ENCODE data around the gene FECH.
A peak's percentile ranks its signal among the peaks of the same experiment; 100 is the strongest.
"Not testable (repeated sequence)": the region's sequence is repeated elsewhere in the genome, so short reads cannot be mapped to it uniquely, and the experiment has no call there.

Gene FECH

DNA sequence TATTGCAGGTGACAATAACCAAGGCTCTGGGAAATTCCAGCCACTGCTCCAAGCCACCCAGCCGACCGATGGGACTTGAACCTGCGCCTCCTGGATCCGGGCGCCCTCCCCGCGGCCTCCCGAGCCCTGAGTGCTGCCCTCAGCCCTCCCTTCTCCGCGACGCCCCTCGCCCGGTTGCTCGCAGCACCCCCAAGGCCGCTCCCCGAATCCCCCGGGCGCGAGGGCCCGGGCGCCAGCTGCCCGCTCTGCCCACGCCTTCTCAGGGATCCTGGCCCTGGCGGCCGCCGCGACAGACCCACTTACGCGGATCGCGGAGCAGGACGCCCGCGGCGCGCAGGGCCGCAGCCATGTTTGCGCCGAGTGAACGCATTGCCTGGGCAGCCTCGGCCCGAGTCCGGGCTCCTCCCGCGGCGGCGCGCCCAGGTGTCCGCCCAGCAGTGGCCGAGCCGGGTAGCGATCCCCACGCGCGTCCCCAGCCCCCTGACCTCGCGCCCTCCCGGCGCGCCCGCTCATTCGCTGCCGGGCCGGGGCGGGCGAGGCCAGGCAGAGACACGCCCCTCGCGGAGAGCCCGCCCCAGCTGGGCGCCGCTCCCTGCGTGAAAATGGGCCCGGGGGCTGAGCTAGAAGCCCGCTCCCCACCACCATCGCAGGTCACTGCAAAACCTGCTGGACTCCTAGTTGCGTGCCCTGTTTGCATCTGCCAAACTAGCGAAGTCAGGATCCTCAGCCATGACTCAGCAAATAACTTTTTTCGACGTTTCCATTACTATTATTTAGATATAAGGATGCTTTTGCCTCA, at the start of gene FECH:
Gene FECH (minus strand): TSS at position 452 of the 799 bp plus-strand sequence. CDS start 82 bp downstream, at position 370.
- DNase-seq: peak; percentile 78

GRCh38 chr18:57635003-57635822, 48.7 kb upstream of the FECH start:
- DNase-seq: no peak

DNA sequence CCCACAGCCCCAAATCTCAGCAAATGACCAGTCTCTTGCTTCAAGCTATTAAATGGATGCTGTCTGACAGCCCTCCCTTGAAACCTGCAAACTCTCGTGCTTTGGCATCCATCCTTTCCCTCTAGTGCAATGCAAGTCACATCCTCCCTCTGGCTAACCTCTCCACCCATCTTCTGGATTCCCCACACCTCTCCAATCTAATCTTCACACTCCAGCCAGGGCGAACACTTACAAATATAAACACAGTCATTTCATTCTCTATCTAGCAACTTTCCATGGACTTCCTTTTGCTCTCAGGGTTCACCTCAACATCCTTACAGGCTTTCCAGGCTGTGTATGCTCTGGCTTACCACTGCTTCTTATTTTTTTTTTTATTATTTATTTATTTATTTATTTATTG, 45.2 kb upstream of the FECH start:
- no peak for DNase-seq

- no peak for DNase-seq
Observed at GRCh38 chr18:57630754-57631595, 44.5 kb upstream of the FECH start.

DNA sequence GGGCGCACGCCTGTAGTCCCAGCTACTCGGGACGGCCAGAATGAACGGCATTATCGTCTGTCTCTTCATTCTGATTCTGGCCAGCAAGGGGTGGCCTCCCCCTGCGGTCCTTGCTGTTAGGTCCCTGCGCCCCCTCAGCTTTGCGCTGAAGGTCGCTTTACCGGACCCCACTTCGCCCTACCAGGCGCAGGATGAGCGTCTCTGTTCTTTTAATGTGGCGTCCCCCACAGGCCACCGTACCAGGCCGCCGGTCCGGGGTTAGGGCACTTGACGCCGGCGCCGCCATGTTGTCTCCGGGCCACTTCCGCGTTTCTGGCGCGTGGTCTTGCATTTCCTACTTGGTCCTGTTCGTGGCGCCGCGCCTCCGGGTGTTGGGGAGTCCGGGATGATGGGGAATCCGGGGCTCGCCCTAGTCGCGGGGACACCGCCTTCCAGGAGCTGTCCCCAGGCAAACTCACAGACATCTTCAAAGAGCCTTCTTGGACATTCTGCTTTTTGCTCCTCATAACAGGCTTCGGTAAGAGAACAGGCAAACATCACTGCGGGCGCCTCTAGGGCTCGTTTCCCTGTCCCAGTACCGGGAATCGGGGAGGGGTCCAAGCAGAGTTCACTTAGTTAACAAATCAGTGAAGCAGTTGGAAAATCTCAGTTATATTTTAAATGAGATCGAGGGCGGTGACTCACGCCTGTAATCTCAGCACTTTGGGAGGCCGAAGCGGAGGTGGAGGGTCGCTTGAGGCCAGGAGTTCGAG, 43.7 kb upstream of the FECH start:
- DNase-seq: peak; percentile 95

DNA sequence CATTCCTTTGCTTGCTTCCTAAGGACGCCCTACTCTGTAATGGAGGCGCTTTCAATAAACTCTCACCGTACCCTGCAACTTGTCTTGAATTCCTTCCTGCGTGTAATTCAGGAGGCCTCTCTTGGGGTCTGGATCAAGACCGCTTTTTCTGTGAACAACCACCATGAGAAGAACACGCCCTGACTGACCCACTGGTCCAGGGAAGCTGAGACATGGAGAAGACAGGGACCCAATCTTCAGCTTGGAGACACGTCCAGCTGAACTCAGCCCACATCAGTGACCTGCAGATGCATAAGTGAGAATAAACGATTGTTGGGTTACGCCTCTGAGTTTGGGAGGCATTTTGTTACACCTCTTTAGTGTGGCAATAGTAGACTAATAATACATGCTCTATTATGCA, 42.9 kb upstream of the FECH start:
- DNase-seq: no peak

- DNase-seq: no peak
Observed at GRCh38 chr18:57627488-57627887, 41.0 kb upstream of the FECH start.

GRCh38 chr18:57624988-57625387, 38.5 kb upstream of the FECH start:
- no peak for DNase-seq

DNA sequence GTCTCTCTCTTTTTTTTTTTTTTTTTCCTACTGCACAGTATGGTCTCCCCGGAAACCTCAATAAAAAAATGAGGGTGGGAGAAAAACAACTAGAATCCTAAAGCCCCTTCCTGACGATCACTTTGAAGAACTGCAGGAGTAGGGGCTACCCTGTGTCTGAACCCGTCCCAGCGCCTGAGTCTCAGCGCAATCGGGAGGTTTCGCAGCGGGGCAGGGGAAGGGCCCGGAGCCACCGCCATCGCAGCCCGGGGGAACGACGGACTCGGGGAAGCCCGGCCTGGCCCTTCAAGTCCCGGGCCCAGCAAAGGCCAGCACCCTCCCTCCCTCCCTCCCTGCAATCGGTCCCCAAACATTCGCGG, 34.7 kb upstream of the FECH start:
- no peak for DNase-seq

DNA sequence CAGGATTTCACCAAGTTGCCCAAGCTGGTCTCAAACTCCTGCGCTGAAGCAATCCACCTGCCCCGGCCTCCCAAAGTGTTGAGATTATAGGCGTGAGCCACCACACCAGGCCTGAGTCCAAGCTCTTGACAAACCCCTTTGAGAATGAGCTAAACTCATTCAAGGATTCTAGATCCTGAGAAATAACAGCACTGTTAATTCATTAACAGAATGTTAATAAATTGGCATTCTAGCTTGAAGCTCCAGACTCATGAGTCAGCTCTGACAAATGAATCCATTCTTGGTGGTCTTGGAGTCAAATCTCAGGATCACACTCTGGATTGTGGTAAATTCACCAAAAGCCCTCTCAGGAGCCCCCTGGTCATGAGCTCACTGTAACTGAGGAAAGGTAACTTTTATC, 33.4 kb upstream of the FECH start:
- no peak for DNase-seq

DNA sequence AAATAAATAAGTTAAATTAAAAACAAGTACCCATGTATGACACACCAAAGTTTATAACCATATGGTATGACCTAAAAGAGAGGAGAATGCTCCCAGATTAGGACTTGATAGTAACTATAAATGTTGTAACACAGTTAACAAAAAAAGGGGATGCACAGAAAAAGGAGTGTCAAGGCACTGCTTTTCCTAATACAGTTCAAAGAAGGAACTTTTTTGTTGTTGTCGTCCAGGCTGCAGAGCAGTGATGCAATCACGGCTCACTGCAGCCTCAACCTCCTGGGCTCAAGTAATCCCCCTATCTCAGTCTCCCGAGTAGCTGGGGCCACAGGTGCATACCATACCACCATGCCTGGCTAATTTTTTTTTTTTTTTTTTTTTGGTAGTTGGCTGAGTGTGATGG, 32.4 kb upstream of the FECH start:
- DNase-seq: no peak

DNA sequence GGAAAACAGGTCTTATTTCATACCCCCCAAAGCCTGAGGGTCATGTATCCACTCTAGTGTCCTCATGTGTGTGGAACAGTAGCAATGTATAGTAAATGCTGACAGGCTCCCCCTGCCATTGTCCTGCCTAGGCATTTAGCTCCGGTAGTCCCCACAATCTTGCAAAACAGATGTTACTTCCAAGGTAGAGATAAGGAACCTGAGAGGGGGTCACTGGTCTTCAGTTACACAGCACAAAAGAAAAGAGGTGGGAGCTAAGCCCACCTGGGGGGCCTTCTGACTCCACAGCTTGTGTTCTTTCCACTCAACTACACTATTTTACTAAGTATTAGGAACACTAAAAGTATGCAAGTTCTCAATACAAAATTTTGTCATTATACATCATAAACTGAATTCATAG, 17.4 kb upstream of the FECH start:
- no peak for DNase-seq

DNA sequence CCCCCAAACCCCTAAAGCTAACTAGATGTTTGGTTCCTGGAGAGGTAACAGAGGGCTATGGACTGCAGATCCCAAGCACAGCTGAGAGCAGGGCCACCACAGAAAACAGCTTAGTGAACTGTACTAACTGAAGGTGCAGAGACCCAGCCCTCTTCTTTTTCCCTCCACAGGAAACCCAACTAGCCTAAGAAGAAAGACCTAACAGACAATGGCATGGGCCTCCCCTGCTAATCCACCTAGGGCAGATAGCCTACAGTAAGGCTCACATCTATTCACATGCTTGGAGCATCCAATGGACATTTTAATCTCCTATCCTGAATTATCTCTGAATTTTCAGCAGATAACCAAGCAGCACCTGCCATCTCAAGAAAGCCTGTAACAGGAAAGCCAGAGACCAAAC, 8.8 kb upstream of the FECH start:
- no peak for DNase-seq

DNA sequence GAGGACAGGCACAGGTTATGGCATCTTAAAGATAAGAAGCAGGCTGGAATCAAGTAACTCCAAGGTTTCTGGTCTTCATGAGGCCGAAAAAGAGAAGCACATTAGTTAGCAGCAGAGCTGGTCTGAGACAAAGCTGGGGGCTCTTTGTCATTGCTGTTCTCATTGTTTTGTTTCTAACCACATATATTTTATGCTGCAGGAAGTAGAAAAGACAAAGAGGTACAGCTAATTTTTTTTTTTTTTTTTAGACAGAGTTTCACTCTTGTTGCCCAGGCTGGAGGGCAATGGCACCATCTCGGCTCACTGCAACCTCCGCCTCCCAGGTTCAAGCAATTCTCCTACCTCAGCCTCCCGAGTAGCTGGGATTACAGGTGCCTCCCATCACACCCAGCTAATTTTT, 6.2 kb upstream of the FECH start:
- not testable (repeated sequence) for DNase-seq

DNA sequence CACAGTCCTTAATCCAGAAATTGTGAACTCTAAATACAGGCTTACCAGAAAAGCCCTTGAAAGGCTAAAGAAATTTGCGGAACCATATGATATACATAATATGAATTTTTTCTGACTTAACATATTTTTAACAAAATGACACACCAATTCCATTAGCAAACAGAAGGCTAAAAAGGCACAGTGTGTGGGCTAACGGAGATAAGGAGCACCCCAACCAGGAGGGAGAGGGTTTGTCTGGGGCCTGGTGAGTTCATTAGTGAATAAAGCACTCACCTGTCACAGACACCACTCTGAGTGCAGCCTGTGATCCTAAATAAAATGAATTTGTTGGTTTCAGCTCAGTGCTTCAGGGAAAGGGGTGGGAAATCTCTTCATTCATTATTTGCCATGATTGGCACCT, 2.7 kb upstream of the FECH start:
- no peak for DNase-seq

- DNase-seq: no peak
Observed at GRCh38 chr18:57587098-57587661, 678 bp upstream of the FECH start.

- DNase-seq: no peak
Observed at GRCh38 chr18:57585855-57586250, 649 bp downstream of the FECH start.

- no peak for DNase-seq
Observed at GRCh38 chr18:57585421-57585820, 1.1 kb downstream of the FECH start.

DNA sequence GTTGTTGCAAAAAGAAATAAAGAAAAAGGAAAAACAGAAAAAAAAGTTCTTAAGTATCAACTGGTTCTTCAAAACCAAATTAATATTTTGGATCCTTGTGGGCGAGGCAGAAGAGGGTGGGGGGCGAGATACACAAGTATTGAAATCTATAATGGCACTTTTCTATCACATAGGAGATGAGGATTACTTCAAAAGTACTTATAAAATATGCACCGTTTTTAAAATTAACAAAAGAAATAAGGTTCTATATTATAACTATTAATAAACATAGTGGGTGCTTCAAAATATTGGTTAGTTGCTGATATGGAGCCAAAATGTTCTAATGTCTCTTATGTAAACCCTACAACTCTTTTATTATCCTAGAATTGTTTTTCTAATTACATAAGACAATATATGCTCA, 2.1 kb downstream of the FECH start:
- no peak for DNase-seq

GRCh38 chr18:57583297-57583835, 3.1 kb downstream of the FECH start:
- no peak for DNase-seq

GRCh38 chr18:57581301-57581934, 5.1 kb downstream of the FECH start:
- DNase-seq: no peak

Data from CD4-positive, alpha-beta T cell treated with Interleukin-6 for 4 hours (primary cell).